Upper lobe of left lung (tissue), 6 donors: ENCODE data around the gene SHLD2. TPM values are rescaled to one million over a fixed set of nuclear protein-coding genes. Genes with fewer than 3 reads are reported as not detected.

Experiments
- ATAC-seq, 2 donors: fragments of 200-7000 bp; cut with Tn5 transposase; one replicate each; pipeline ENCODE4 v1.9.1; 2022; ENCODE audit warnings: mild to moderate bottlenecking in 2 of 2, moderate library complexity in 2 of 2; ENCODE audit not compliant: low FRiP score in 2 of 2
- DNase-seq, 2 donors: peaks; one replicate each; pipeline ENCODE4 v3.0.0-alpha.2; 2019 to 2020
- H3K27ac ChIP-seq, 4 donors: fragments of 200-600 bp; sonication (generic); one replicate each; pipeline ENCODE4 v1.5.1; 2016 to 2019
- H3K27me3 ChIP-seq, 4 donors: fragments of 200-600 bp; sonication (generic); one replicate each; pipeline ENCODE4 v1.5.1; 2017 to 2019
- H3K36me3 ChIP-seq, 4 donors: fragments of 200-600 bp; sonication (generic); one replicate each; pipeline ENCODE4 v1.5.1; 2016 to 2019
- H3K4me1 ChIP-seq, 4 donors: fragments of 200-600 bp; sonication (generic); one replicate each; pipeline ENCODE4 v1.5.1; 2018 to 2019
- H3K4me3 ChIP-seq, 4 donors: fragments of 200-600 bp; sonication (generic); one replicate each; pipeline ENCODE4 v1.5.1; 2017 to 2019; ENCODE audit warnings: mild to moderate bottlenecking in 2 of 4, moderate library complexity in 1 of 4
- H3K9me3 ChIP-seq, 4 donors: fragments of 200-600 bp; sonication (generic); one replicate each; pipeline ENCODE4 v1.5.1; 2018 to 2019
- EP300 ChIP-seq, 4 donors: sonication (generic); formaldehyde crosslinking; IDR thresholded peaks; one replicate each; pipeline ENCODE4 v1.5.1; 2017; ENCODE audit warnings: antibody characterized with exemption in 4 of 4, control low read depth in 2 of 4
- POLR2A ChIP-seq, 4 donors: fragments of 450-650 bp; IDR thresholded peaks; one replicate each; pipeline ENCODE4 v1.5.1; 2016 to 2017; ENCODE audit warnings: antibody characterized with exemption in 4 of 4, mild to moderate bottlenecking in 2 of 4
- POLR2AphosphoS5 ChIP-seq, 2 donors: sonication (generic); formaldehyde crosslinking; IDR thresholded peaks; one replicate each; pipeline ENCODE4 v1.5.1; 2017; ENCODE audit warnings: antibody characterized with exemption in 2 of 2
- WGBS, 2 donors: methylation state at CpG; one replicate each; pipeline ENCODE4 v1.1.5; 2017 to 2018; 5-methylcytosine and 5-hydroxymethylcytosine counted together
- total RNA-seq, 6 donors: library from RNA; depleted of rRNA in 4 of 6; stranded (reverse); fragments of >200 nt in 4 of 6; gene quantifications; one replicate each; pipeline versions ENCODE4 v1.1.0 to v1.2.1, GENCODE V29; 2016 to 2021
- TF ChIP-seq, protein P1 (sequence below), 6 experiments: fragments of 450-650 bp in 4 of 6; fragments of 200-600 bp in 2 of 6; sonication (generic) in 2 of 6; IDR thresholded peaks; one replicate each; pipeline ENCODE4 v1.5.1; 2016 to 2019; ENCODE audit warnings: antibody characterized with exemption in 6 of 6
- donor health status: DM: no; HTN: no; CAD: no; lungs with moderate emphysema.
- donor health status: DM: no; HTN: yes; CAD: no; lungs with severe emphysema.

The SHLD2 gene
- total RNA-seq, 6 donors from 2014 or later = 19.8 to 38.7 (median 26.4) TPM

DNA sequence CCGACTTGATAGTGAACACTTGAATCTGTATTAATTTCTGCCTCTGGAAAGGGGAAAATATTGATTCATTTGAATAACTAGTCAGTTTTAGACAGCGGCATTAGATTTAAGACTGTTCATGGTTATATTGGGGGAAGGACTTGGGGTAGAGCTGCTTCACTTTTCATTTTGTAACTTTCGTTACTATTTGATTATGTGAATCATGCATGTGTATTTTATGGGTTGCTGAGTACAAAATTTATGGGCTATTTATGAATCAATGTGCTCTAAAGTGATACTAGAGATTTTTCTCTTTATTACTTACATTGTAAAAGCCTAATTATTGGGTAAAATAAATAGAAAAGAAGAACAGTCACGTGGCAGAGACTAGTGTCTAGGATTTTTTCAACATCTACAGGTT, 5.3 kb upstream of the SHLD2 start:
- no peak overlapping the region for H3K27ac ChIP-seq
- H3K27me3 ChIP-seq = no peaks in the 10 kb centered on the region
- no peak for DNase-seq
- H3K9me3 ChIP-seq = no peaks in the 10 kb centered on the region
- H3K4me1 ChIP-seq = peaks cover 27 to 58% (median 32%) of the 10 kb centered on the region in 4 donors
- no peaks in the 10 kb centered on the region for H3K36me3 ChIP-seq
- TF ChIP-seq, protein P1, sequence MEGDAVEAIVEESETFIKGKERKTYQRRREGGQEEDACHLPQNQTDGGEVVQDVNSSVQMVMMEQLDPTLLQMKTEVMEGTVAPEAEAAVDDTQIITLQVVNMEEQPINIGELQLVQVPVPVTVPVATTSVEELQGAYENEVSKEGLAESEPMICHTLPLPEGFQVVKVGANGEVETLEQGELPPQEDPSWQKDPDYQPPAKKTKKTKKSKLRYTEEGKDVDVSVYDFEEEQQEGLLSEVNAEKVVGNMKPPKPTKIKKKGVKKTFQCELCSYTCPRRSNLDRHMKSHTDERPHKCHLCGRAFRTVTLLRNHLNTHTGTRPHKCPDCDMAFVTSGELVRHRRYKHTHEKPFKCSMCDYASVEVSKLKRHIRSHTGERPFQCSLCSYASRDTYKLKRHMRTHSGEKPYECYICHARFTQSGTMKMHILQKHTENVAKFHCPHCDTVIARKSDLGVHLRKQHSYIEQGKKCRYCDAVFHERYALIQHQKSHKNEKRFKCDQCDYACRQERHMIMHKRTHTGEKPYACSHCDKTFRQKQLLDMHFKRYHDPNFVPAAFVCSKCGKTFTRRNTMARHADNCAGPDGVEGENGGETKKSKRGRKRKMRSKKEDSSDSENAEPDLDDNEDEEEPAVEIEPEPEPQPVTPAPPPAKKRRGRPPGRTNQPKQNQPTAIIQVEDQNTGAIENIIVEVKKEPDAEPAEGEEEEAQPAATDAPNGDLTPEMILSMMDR (IDR thresholded peaks at IDR 0.05) = no peak
- TF ChIP-seq EP300 (IDR thresholded peaks at IDR 0.05) (no peak), POLR2A (IDR thresholded peaks at IDR 0.05) (no peak), POLR2AphosphoS5 (IDR thresholded peaks at IDR 0.05) (no peak)
- WGBS, 2 donors = 90% methylated on average over 4 of the region's 4 CpGs
- ATAC-seq = no peak
- H3K4me3 ChIP-seq = no peak overlapping the region

DNA sequence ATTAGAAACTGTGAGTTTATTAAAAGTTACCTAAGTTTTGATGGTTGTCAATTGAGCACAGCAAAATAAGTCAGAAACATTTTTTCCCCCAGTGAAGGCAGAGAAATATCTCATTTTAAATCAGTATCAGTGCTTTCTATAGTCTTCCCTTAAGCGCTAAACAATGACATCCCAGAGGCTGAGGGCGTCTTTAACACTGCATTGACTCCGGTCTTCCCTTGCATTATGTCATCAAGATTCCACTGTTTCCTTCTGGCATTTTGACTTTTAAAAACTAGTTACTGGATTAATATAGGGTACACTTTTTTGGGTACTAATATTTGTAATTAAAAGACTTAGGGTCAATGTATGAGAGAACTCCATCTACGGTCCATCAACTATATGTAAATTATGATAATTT, 4.2 kb upstream of the SHLD2 start:
- WGBS, 2 donors = 61 to 74% methylated on average over 4 of the region's 4 CpGs
- H3K36me3 ChIP-seq = no peaks in the 10 kb centered on the region
- peak overlapping the region in 1 of 4 donors; percentile 64 for H3K4me3 ChIP-seq
- ATAC-seq (no peak), DNase-seq (no peak)
- H3K4me1 ChIP-seq = peaks cover 27 to 59% (median 32%) of the 10 kb centered on the region in 4 donors
- H3K9me3 ChIP-seq = no peaks in the 10 kb centered on the region
- peak overlapping the region in 1 of 4 donors; percentile 98 for H3K27ac ChIP-seq
- no peaks in the 10 kb centered on the region for H3K27me3 ChIP-seq
- TF ChIP-seq, protein P1 (IDR thresholded peaks at IDR 0.05) = no peak
- no peak for TF ChIP-seq EP300 (IDR thresholded peaks at IDR 0.05)
- TF ChIP-seq POLR2A (IDR thresholded peaks at IDR 0.05) = no peak
- no peak for TF ChIP-seq POLR2AphosphoS5 (IDR thresholded peaks at IDR 0.05)

DNA sequence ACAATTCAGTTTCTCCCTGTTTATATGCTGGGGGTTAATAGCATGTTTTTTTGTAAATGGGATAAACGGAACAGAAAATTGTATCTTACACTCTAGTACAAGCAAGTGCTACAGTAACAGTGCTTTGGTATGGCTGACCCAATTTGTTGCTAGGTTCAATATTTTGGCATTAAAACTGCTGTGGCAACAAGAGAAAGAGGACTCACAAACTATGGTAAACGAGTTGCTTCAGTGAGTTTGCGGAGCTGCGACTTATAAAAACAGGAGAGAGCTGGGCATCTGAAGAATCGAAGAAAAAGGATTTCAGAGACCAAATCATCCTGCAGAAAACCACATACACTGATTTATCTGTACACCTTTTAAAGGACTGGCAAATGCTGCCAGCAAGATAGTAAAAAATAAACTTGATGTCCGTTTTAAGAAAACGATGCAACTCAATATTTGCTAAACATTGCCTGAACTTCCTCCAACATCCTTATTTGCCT, 2.6 kb upstream of the SHLD2 start:
- peak overlapping the region; percentile 95 to 99 (median 96) for H3K27ac ChIP-seq
- 18 to 22% methylated on average over 7 of the region's 7 CpGs for WGBS, 2 donors
- H3K4me3 ChIP-seq = peak overlapping the region in 3 of 4 donors; percentile 64 to 89 (median 89)
- TF ChIP-seq EP300 (IDR thresholded peaks at IDR 0.05) = no peak
- no peak for TF ChIP-seq POLR2AphosphoS5 (IDR thresholded peaks at IDR 0.05)
- TF ChIP-seq, protein P1 (IDR thresholded peaks at IDR 0.05) = no peak
- TF ChIP-seq POLR2A (IDR thresholded peaks at IDR 0.05) = no peak
- ATAC-seq = no peak
- H3K36me3 ChIP-seq = no peaks in the 10 kb centered on the region
- H3K4me1 ChIP-seq = peaks cover 34 to 69% (median 39%) of the 10 kb centered on the region in 4 donors
- no peak for DNase-seq
- H3K9me3 ChIP-seq = no peaks in the 10 kb centered on the region
- H3K27me3 ChIP-seq = no peaks in the 10 kb centered on the region

DNA sequence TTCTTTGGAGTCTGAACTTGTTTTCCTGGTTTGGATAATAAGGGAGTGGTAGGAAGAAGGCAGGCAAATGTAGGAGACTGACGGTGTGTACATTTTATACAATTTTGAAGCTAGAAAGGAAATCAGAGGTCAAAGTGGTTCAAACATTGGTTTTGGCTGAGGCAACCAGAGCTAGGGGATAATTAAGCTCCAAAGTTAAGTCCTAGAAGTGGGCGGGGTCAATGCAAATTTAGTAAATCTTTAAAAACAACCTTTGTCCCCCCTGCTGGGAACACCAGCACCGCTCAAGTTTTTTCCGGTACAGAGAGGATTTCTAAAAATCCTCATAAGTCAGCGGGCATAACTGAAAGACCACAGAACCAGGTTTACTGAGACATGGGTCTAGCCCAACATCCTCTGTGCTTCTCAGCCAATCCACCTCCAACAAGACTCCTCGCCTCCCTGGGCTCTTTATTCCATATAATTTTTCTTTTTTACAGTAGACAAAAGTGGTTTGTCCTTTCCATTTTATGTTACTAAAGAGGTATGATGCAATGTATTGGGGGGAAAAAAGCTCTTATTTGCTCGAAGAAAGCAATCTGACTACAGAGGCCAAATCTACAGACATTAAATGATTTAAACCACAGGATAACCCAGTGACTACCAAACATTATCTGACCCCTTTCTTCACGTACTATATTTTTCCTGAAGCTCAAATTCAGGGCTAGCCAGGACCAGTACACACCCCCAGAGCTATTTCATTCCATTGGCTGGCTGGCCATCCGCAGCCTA, 2.0 kb upstream of the SHLD2 start:
- Histone ChIP-seq H3K36me3 (peaks cover 0 to 5% (median 0%) of the 10 kb centered on the region in 4 donors), H3K9me3 (no peaks in the 10 kb centered on the region), H3K27ac (peak overlapping the region; percentile 95 to 99 (median 96)), H3K27me3 (no peaks in the 10 kb centered on the region), H3K4me3 (peak overlapping the region; percentile 64 to 89 (median 89)), H3K4me1 (peaks cover 34 to 65% (median 39%) of the 10 kb centered on the region in 4 donors)
- 4 to 5% methylated on average over 9 of the region's 9 CpGs for WGBS, 2 donors
- TF ChIP-seq POLR2A (IDR thresholded peaks at IDR 0.05) (no peak), EP300 (IDR thresholded peaks at IDR 0.05) (no peak), POLR2AphosphoS5 (IDR thresholded peaks at IDR 0.05) (no peak)
- TF ChIP-seq, protein P1 (IDR thresholded peaks at IDR 0.05) = no peak
- ATAC-seq = no peak
- DNase-seq = peak in 1 of 2 donors; percentile 32
